Endothelial cell of umbilical vein (primary cell): Measurements from ENCODE around the gene CYTIP. TPM values are rescaled to one million over a fixed set of nuclear protein-coding genes. Genes with fewer than 3 reads are reported as not detected.

ENCODE experiments used
- BruUV-seq: library from RNA; stranded (reverse); fragments of 400-500 nt; replicated peaks from 2 replicates; lab custom pipeline; 2021; lab: Mats Ljungman, UMichigan
- CTCF ChIA-PET: fragments of 300-600, 350-600 bp; sonication (Branson Sonifier 250); formaldehyde crosslinking; loops from one replicate; lab custom pipeline; 2021; ENCODE audit warnings: antibody characterized with exemption, inconsistent platforms; lab: Charles Lee
- POLR2A ChIA-PET: fragments of 300-600, 350-600 bp; sonication (Branson Sonifier 250); formaldehyde crosslinking; loops from one replicate; lab custom pipeline; 2021; ENCODE audit warnings: antibody characterized with exemption, inconsistent platforms; lab: Charles Lee
- DNase-seq: peaks from one replicate; pipeline ENCODE4 v3.0.0-alpha.2; 2011; ENCODE audit warnings: low read depth, low spot score
- FAIRE-seq: peaks from 2 replicates; lab custom pipeline; 2011; peaks lifted over from hg19 to GRCh38; lab: Jason Lieb, UNC
- H2AFZ ChIP-seq: 2 replicates; pipeline ENCODE4 v1.6.0; 2012; ENCODE audit warnings: low read depth, low read length, control low read depth, inconsistent platforms
- H3K27ac ChIP-seq: 2 replicates; pipeline ENCODE4 v1.5.1; 2011; ENCODE audit warnings: low read depth, mild to moderate bottlenecking, control low read depth, low read length, moderate library complexity; ENCODE audit not compliant: insufficient read depth
- H3K27me3 ChIP-seq, 2 experiments: 2 replicates each; pipeline versions ENCODE4 v1.6.0 to v1.6.1; 2011; ENCODE audit warnings: low read length in 2 of 2, mixed read lengths in 1 of 2; ENCODE audit not compliant: control insufficient read depth in 2 of 2, insufficient read depth in 2 of 2
- H3K36me3 ChIP-seq, 2 experiments: 2 replicates in 1 of 2; 3 replicates in 1 of 2; pipeline ENCODE4 v1.5.1; 2011; ENCODE audit warnings: low read length in 2 of 2, mild to moderate bottlenecking in 1 of 2, moderate library complexity in 1 of 2; ENCODE audit not compliant: control insufficient read depth in 2 of 2, insufficient read depth in 2 of 2; ENCODE audit errors: extremely low read depth in 1 of 2
- H3K4me1 ChIP-seq: 3 replicates; pipeline ENCODE4 v1.5.1; 2011; ENCODE audit warnings: mild to moderate bottlenecking, low read length; ENCODE audit not compliant: control insufficient read depth, insufficient read depth; ENCODE audit errors: extremely low read depth
- H3K4me2 ChIP-seq: 2 replicates; pipeline ENCODE4 v1.6.1; 2011; ENCODE audit warnings: low read length, control low read depth, mixed read lengths; ENCODE audit not compliant: insufficient read depth
- H3K4me3 ChIP-seq, 3 experiments: fragments of 200-600 bp in 1 of 3; sonication (generic), shearing (Covaris generic) in 1 of 3; replicated peaks in 1 of 3; 2 replicates each; pipeline ENCODE4 v1.5.1; 2011 to 2016; ENCODE audit warnings: control low read depth in 3 of 3, low read length in 3 of 3, mild to moderate bottlenecking in 2 of 3, inconsistent platforms in 1 of 3, low read depth in 1 of 3, moderate library complexity in 1 of 3; ENCODE audit not compliant: insufficient read depth in 1 of 3
- H3K79me2 ChIP-seq: 2 replicates; pipeline ENCODE4 v1.6.0; 2012; ENCODE audit warnings: low read length, inconsistent platforms; ENCODE audit not compliant: control insufficient read depth, insufficient read depth
- H3K9ac ChIP-seq: replicated peaks from 2 replicates; pipeline ENCODE3; 2011; ENCODE audit warnings: low read length, control low read depth; ENCODE audit not compliant: insufficient read depth; ENCODE audit errors: extremely low read depth
- H3K9me1 ChIP-seq: replicated peaks from 3 replicates; pipeline ENCODE4 v1.6.0; 2011; ENCODE audit warnings: mild to moderate bottlenecking, low read length; ENCODE audit not compliant: control insufficient read depth, insufficient read depth; ENCODE audit errors: extremely low read depth
- H3K9me3 ChIP-seq: replicated peaks from 2 replicates; pipeline ENCODE4 v1.5.1; 2012; ENCODE audit warnings: low read length, inconsistent platforms; ENCODE audit not compliant: control insufficient read depth, insufficient read depth
- H4K20me1 ChIP-seq: replicated peaks from 2 replicates; pipeline ENCODE3; 2011; ENCODE audit warnings: mild to moderate bottlenecking, low read length; ENCODE audit not compliant: control insufficient read depth, insufficient read depth; ENCODE audit errors: extremely low read depth
- CTCF ChIP-seq, 2 donors: IDR thresholded peaks; 1 replicate in 1 of 2; 2 replicates in 1 of 2; pipeline ENCODE4 v1.5.1; 2011; ENCODE audit warnings: low read length in 2 of 2, mild to moderate bottlenecking in 2 of 2, moderate library complexity in 2 of 2, control low read depth in 1 of 2, inconsistent platforms in 1 of 2, low read depth in 1 of 2; ENCODE audit not compliant: insufficient read depth in 1 of 2; ENCODE audit errors: extremely low read depth in 1 of 2
- EZH2 ChIP-seq: IDR thresholded peaks from 2 replicates; pipeline ENCODE4 v1.6.1; 2012; ENCODE audit warnings: borderline replicate concordance, low read depth, mild to moderate bottlenecking, moderate library complexity, low read length, inconsistent platforms; ENCODE audit not compliant: severe bottlenecking
- FOS ChIP-seq: IDR thresholded peaks from 2 replicates; pipeline ENCODE4 v1.6.1; 2011; ENCODE audit warnings: mild to moderate bottlenecking, low read length, moderate library complexity, borderline replicate concordance; ENCODE audit not compliant: insufficient read depth
- GATA2 ChIP-seq: IDR thresholded peaks from 2 replicates; pipeline ENCODE4 v1.7.0; 2011; ENCODE audit warnings: low read depth, mild to moderate bottlenecking, moderate library complexity, mixed read lengths, low read length; ENCODE audit not compliant: insufficient read length, insufficient read depth
- JUN ChIP-seq: IDR thresholded peaks from 2 replicates; pipeline ENCODE4 v1.6.1; 2011; ENCODE audit warnings: borderline replicate concordance, low read depth; ENCODE audit not compliant: insufficient read length, insufficient read depth
- MAX ChIP-seq: IDR thresholded peaks from 2 replicates; pipeline ENCODE4 v1.6.1; 2011; ENCODE audit not compliant: insufficient read depth, insufficient read length
- MYC ChIP-seq: IDR thresholded peaks from one replicate; pipeline ENCODE4 v1.6.1; 2011; ENCODE audit warnings: mild to moderate bottlenecking, low read depth, low read length
- POLR2A ChIP-seq: IDR thresholded peaks from 2 replicates; pipeline ENCODE4 v1.6.1; 2012; ENCODE audit warnings: low read depth, mild to moderate bottlenecking, control low read depth, low read length
- POLR2AphosphoS5 ChIP-seq: IDR thresholded peaks from 2 replicates; pipeline ENCODE4 v1.6.1; 2012; ENCODE audit warnings: low read depth, mild to moderate bottlenecking, control low read depth, low read length, moderate library complexity; ENCODE audit not compliant: insufficient read depth
- dilution Hi-C: fragments of 300-500 bp; cut with MboI; formaldehyde crosslinking; loops from one replicate; pipeline ENCODE4 v1.15.0; 2019; ENCODE audit warnings: low sequenced_read_pairs; ENCODE audit not compliant: extremely low pct_ligation_motif_present
- intact Hi-C: fragments of 100-400 bp; cut with micrococcal nuclease; formaldehyde crosslinking; loops from one replicate; pipeline ENCODE4 v1.10.0; 2022
- polyA plus RNA-seq, 4 experiments: library from polyadenylated mRNA; depleted of rRNA in 3 of 4; stranded (reverse) in 3 of 4; unstranded in 1 of 4; fragments of >200 nt; gene quantifications; 2 replicates each; pipeline versions ENCODE4 v1.2.1 to v1.2.3, GENCODE V29; 2011 to 2012; ENCODE audit warnings: missing spikeins in 1 of 4
- total RNA-seq: library from RNA; stranded (reverse); gene quantifications from 2 replicates; pipeline ENCODE4 v1.2.3, GENCODE V29; 2021

CYTIP gene
- total and polyA plus RNA-seq, 2 donors (not counting 3 experiments of a cell fraction or from before 2014, with no cell fraction given), result not detected

DNA sequence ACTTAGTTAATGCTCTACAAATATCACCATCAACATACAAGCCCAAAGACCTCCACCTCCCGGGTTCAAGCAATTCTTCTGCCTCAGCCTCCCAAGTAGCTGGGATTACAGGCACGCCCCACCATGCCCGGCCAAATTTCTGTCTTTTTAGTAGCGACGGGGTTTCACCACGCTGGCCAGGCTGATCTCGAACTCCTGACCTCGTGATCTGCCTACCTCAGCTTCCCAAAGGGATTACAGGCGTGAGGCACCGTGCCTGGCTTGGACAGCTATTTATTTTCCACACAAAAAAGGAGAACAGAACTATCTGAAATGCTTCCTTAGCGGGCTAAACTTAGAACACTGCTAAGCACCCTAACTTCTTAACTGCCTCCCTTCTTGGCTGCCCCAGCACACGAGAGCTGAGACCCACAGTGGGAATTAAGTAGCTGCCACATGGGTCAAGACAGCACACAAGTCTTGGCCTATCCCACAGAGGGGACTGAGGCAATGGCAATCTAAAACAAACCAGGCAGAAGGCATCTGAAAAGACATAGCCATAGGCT is 24.8 kb downstream of the CYTIP start:
- no peaks in the 10 kb centered on the region for H3K27me3 ChIP-seq
- intact Hi-C loops, result no loop called here
- H3K9ac ChIP-seq, result no peak overlapping the region
- no peaks in the 10 kb centered on the region for H3K4me1 ChIP-seq
- H3K9me1 ChIP-seq, result no peaks in the 10 kb centered on the region
- TF ChIP-seq JUN, result no peak
- no peak for TF ChIP-seq POLR2A
- no peak for TF ChIP-seq POLR2AphosphoS5
- no peak for TF ChIP-seq MYC
- TF ChIP-seq MAX, result no peak
- no peak for TF ChIP-seq FOS
- TF ChIP-seq EZH2, result no peak
- TF ChIP-seq CTCF (IDR thresholded peaks at IDR 0.05; ENCODE audit: extremely low read depth in 1 of 2, insufficient read depth in 1 of 2, low read depth in 1 of 2, low read length in 2 of 2), result no peak
- no peak for TF ChIP-seq GATA2
- H3K4me3 ChIP-seq, result no peak overlapping the region
- H3K4me2 ChIP-seq, result no peak overlapping the region
- no peaks in the 10 kb centered on the region for H4K20me1 ChIP-seq
- ChIA-PET POLR2A (no interaction called here), CTCF (no interaction called here)
- no peaks in the 10 kb centered on the region for H3K36me3 ChIP-seq
- H3K79me2 ChIP-seq, result no peaks in the 10 kb centered on the region
- no peak overlapping the region for H2AFZ ChIP-seq
- no peaks in the 10 kb centered on the region for H3K9me3 ChIP-seq
- DNase-seq, result no peak
- no peak overlapping the region for H3K27ac ChIP-seq
- dilution Hi-C loops, result no loop called here
- no TSS peak for BruUV-seq
- no peak for FAIRE-seq
